DOHH2 (cell line): ENCODE measurements around the gene BLNK.

ENCODE experiments used
- H3F3A ChIP-seq: fragments of 200-600 bp; sonication (generic), shearing (Covaris generic); 2 replicates; pipeline ENCODE4 v1.6.0; 2016; ENCODE audit warnings: antibody characterized with exemption, mild to moderate bottlenecking; ENCODE audit not compliant: control insufficient read depth, insufficient read depth
- H3K27ac ChIP-seq: fragments of 200-600 bp; sonication (generic); 2 replicates; pipeline ENCODE4 v1.5.1; 2014; ENCODE audit warnings: low read depth, mild to moderate bottlenecking, low read length, moderate library complexity
- H3K27me3 ChIP-seq: fragments of 200-600 bp; sonication (generic); 2 replicates; pipeline ENCODE4 v1.6.1; 2014; ENCODE audit warnings: mild to moderate bottlenecking, low read length, mixed read lengths; ENCODE audit not compliant: control insufficient read depth
- H3K36me3 ChIP-seq: fragments of 200-600 bp; sonication (generic); 2 replicates; pipeline ENCODE4 v1.6.1; 2014; ENCODE audit warnings: mild to moderate bottlenecking, low read length, moderate library complexity, mixed read lengths; ENCODE audit not compliant: control insufficient read depth
- H3K4me1 ChIP-seq: fragments of 200-600 bp; sonication (generic); 2 replicates; pipeline ENCODE4 v1.6.1; 2014; ENCODE audit warnings: mild to moderate bottlenecking, low read length, mixed read lengths; ENCODE audit not compliant: control insufficient read depth
- H3K4me2 ChIP-seq: fragments of 200-600 bp; sonication (generic); 2 replicates; pipeline ENCODE4 v1.6.0; 2014; ENCODE audit warnings: mild to moderate bottlenecking, low read length, moderate library complexity
- H3K4me3 ChIP-seq: fragments of 200-600 bp; sonication (generic); 2 replicates; pipeline ENCODE4 v1.5.1; 2014; ENCODE audit warnings: mild to moderate bottlenecking, low read length, mixed read lengths
- H3K79me2 ChIP-seq: fragments of 200-600 bp; sonication (generic); 2 replicates; pipeline ENCODE4 v1.6.1; 2014; ENCODE audit warnings: mild to moderate bottlenecking, low read length, mixed read lengths; ENCODE audit not compliant: control insufficient read depth
- H3K9me2 ChIP-seq: fragments of 200-600 bp; sonication (generic); replicated peaks from 2 replicates; pipeline ENCODE4 v1.6.1; 2014; ENCODE audit warnings: mild to moderate bottlenecking, low read length, mixed read lengths; ENCODE audit not compliant: control insufficient read depth
- H3K9me3 ChIP-seq: fragments of 200-600 bp; sonication (generic); 2 replicates; pipeline ENCODE4 v1.6.1; 2014; ENCODE audit warnings: antibody characterized with exemption, low read length, mixed read lengths; ENCODE audit not compliant: control insufficient read depth, insufficient read depth
- H4K20me1 ChIP-seq: fragments of 200-600 bp; sonication (generic); 2 replicates; pipeline ENCODE4 v1.6.0; 2014; ENCODE audit warnings: low read depth, mild to moderate bottlenecking, antibody characterized with exemption, low read length, moderate library complexity; ENCODE audit not compliant: control insufficient read depth, insufficient read depth
- CTCF ChIP-seq: fragments of 200-600 bp; sonication (generic); IDR thresholded peaks from one replicate; pipeline ENCODE4 v1.5.1; 2014; ENCODE audit warnings: antibody characterized with exemption, mild to moderate bottlenecking, low read depth, low read length; ENCODE audit not compliant: poor library complexity, severe bottlenecking
- EZH2phosphoT487 ChIP-seq: fragments of 200-600 bp; sonication (generic); IDR thresholded peaks from 2 replicates; pipeline ENCODE4 v1.6.1; 2017; ENCODE audit warnings: borderline replicate concordance, mild to moderate bottlenecking, antibody characterized with exemption, low read length, moderate library complexity, mixed read lengths

Gene BLNK

GRCh38 chr10:96313344-96313743 lies 42.0 kb upstream of the BLNK start:
- H3K9me3 ChIP-seq, result no peaks in the 10 kb centered on the region
- H3K9me2 ChIP-seq, result no peaks in the 10 kb centered on the region
- H4K20me1 ChIP-seq, result no peaks in the 10 kb centered on the region
- no peak overlapping the region for H3K27ac ChIP-seq
- no peaks in the 10 kb centered on the region for H3K79me2 ChIP-seq
- H3K4me1 ChIP-seq, result no peaks in the 10 kb centered on the region
- no peak overlapping the region for H3K4me3 ChIP-seq
- no peaks in the 10 kb centered on the region for H3K36me3 ChIP-seq
- H3K4me2 ChIP-seq, result no peak overlapping the region
- no peaks in the 10 kb centered on the region for H3K27me3 ChIP-seq
- TF ChIP-seq EZH2phosphoT487 (no peak), CTCF (no peak)
- no peaks in the 10 kb centered on the region for H3F3A ChIP-seq

DNA sequence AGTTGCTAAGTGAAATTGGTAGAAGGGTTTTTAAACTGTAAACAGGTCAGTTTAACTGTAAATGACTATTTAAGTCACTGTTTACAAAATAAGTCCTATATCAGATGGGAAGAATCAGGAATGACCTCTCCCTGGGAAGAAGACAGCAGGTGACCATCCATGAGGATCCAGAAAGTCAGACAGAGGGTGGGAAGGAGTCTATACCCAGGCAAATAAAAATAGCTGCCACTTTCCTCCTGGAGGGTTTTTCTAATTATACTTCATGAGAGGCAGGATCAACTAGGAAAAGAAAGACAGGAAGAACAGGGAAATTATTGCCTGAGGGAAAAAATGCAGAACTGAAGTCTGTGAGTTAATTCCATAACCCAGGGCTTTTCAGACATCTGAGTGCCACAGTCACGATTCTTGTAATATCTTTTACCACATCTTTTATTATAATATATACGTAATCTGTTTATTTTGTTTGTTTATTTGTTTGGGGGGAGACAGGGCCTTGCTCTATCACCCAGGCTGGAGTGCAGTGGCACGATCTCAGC lies 39.9 kb upstream of the BLNK start:
- H3K9me2 ChIP-seq, result no peaks in the 10 kb centered on the region
- H3K4me3 ChIP-seq, result no peak overlapping the region
- no peaks in the 10 kb centered on the region for H3K27me3 ChIP-seq
- peaks cover 9% of the 10 kb centered on the region for H3K4me1 ChIP-seq
- no peak overlapping the region for H3K27ac ChIP-seq
- H4K20me1 ChIP-seq, result no peaks in the 10 kb centered on the region
- no peak for TF ChIP-seq CTCF
- TF ChIP-seq EZH2phosphoT487, result no peak
- H3K4me2 ChIP-seq, result no peak overlapping the region
- no peaks in the 10 kb centered on the region for H3F3A ChIP-seq
- H3K36me3 ChIP-seq, result no peaks in the 10 kb centered on the region
- no peaks in the 10 kb centered on the region for H3K9me3 ChIP-seq
- no peaks in the 10 kb centered on the region for H3K79me2 ChIP-seq

GRCh38 chr10:96310321-96310669 lies 38.9 kb upstream of the BLNK start:
- Histone ChIP-seq H3K27ac (no peak overlapping the region), H3K9me2 (no peaks in the 10 kb centered on the region), H3K79me2 (no peaks in the 10 kb centered on the region), H3K4me3 (no peak overlapping the region), H3K4me2 (no peak overlapping the region), H3K27me3 (no peaks in the 10 kb centered on the region), H4K20me1 (no peaks in the 10 kb centered on the region), H3F3A (no peaks in the 10 kb centered on the region), H3K9me3 (no peaks in the 10 kb centered on the region), H3K36me3 (no peaks in the 10 kb centered on the region), H3K4me1 (peaks cover 11% of the 10 kb centered on the region)
- TF ChIP-seq CTCF, result no peak
- TF ChIP-seq EZH2phosphoT487, result no peak
